HepG2 (cell line): ENCODE measurements around the gene ANKRD40. TPM values are rescaled to one million over a fixed set of nuclear protein-coding genes. Genes with fewer than 3 reads are reported as not detected.

Experiments used
- CAMTA2 ChIP-seq: sonication (generic); formaldehyde crosslinking; IDR thresholded peaks from 2 replicates; pipeline ENCODE4 v1.4.0; 2020; ENCODE audit warnings: mild to moderate bottlenecking, missing genetic modification reagents, borderline replicate concordance
- DNMT3B ChIP-seq: conservative IDR thresholded peaks from 2 replicates; pipeline ENCODE4 v1.6.1; 2016; ENCODE audit warnings: missing biosample characterization, control low read depth
- FOXC1 ChIP-seq: sonication (generic); formaldehyde crosslinking; IDR thresholded peaks from 2 replicates; pipeline ENCODE4 v1.8.0; 2022; ENCODE audit warnings: mild to moderate bottlenecking, missing genetic modification reagents, borderline replicate concordance
- GATAD1 ChIP-seq: IDR thresholded peaks from 2 replicates; pipeline ENCODE4 v1.6.1; 2016; ENCODE audit warnings: missing genetic modification reagents, missing compliant biosample characterization
- GLMP ChIP-seq: sonication (generic); formaldehyde crosslinking; IDR thresholded peaks from 2 replicates; pipeline ENCODE4 v1.9.0; 2021; ENCODE audit warnings: missing genetic modification reagents, mild to moderate bottlenecking, borderline replicate concordance
- PCBP1 ChIP-seq: fragments of 200-400 bp; formaldehyde crosslinking; IDR thresholded peaks from 2 replicates; pipeline ENCODE4 v1.6.1; 2017; ENCODE audit warnings: mild to moderate bottlenecking, low read depth, low read length, borderline replicate concordance
- PHF20 ChIP-seq: sonication (generic); formaldehyde crosslinking; IDR thresholded peaks from 2 replicates; pipeline ENCODE4 v1.5.0; 2020; ENCODE audit warnings: mild to moderate bottlenecking, missing genetic modification reagents
- SRF ChIP-seq: IDR thresholded peaks from 2 replicates; pipeline ENCODE4 v1.6.1; 2011; ENCODE audit warnings: mild to moderate bottlenecking, low read depth, low read length, moderate library complexity
- TEAD3 ChIP-seq: optimal IDR thresholded peaks from 2 replicates; pipeline ENCODE3; 2016; ENCODE audit warnings: borderline replicate concordance
- U2AF1 ChIP-seq: fragments of 200-400 bp; formaldehyde crosslinking; optimal IDR thresholded peaks from 2 replicates; pipeline ENCODE3; 2017; ENCODE audit warnings: mild to moderate bottlenecking, low read depth, low read length
- ZBTB3 ChIP-seq: sonication (generic); formaldehyde crosslinking; IDR thresholded peaks from 2 replicates; pipeline ENCODE4 v1.4.0; 2020; ENCODE audit warnings: low read depth, mild to moderate bottlenecking, moderate library complexity, missing genetic modification reagents, borderline replicate concordance
- ZMYM4 ChIP-seq: sonication (generic); formaldehyde crosslinking; IDR thresholded peaks from 2 replicates; pipeline ENCODE4 v1.8.1; 2023; ENCODE audit warnings: mild to moderate bottlenecking, missing genetic modification reagents
- ZNF570 ChIP-seq: sonication (generic); formaldehyde crosslinking; IDR thresholded peaks from 2 replicates; pipeline ENCODE4 v1.4.0; 2020; ENCODE audit warnings: mild to moderate bottlenecking, missing genetic modification reagents, borderline replicate concordance
- ZNF788 ChIP-seq: sonication (generic); formaldehyde crosslinking; IDR thresholded peaks from 2 replicates; pipeline ENCODE4 v1.5.0; 2020; ENCODE audit warnings: mild to moderate bottlenecking, missing genetic modification reagents, borderline replicate concordance
- ZNF790 ChIP-seq: sonication (generic); formaldehyde crosslinking; IDR thresholded peaks from 2 replicates; pipeline ENCODE4 v1.8.0; 2022; ENCODE audit warnings: missing genetic modification reagents, mild to moderate bottlenecking, borderline replicate concordance
- ZNF800 ChIP-seq: sonication (generic); formaldehyde crosslinking; IDR thresholded peaks from 2 replicates; pipeline ENCODE4 v1.4.0; 2020; ENCODE audit warnings: missing genetic modification reagents
- polyA plus RNA-seq, 8 experiments: library from polyadenylated mRNA; depleted of rRNA in 3 of 8; stranded (reverse) in 7 of 8; unstranded in 1 of 8; fragments of >200 nt; fragmentation: Illumina TruSeq in 4 of 8; extraction: Trizol in 4 of 8; gene quantifications; 2 replicates each; pipeline versions ENCODE4 v1.2.1 to v1.2.3, GENCODE V29; 2011 to 2016; ENCODE audit warnings: low read depth in 4 of 8, missing spikeins in 1 of 8, mixed read lengths in 1 of 8; ENCODE audit not compliant: insufficient read depth in 1 of 8
- total RNA-seq, 5 experiments: library from RNA; depleted of rRNA; stranded (reverse); fragments of >200 nt; fragmentation: Illumina TruSeq; extraction: Trizol; gene quantifications; 2 replicates each; pipeline ENCODE4 v1.2.3, GENCODE V29; 2016; ENCODE audit warnings: low read depth in 1 of 5
- TF ChIP-seq, protein P1 (sequence below): sonication (generic); formaldehyde crosslinking; IDR thresholded peaks from 2 replicates; pipeline ENCODE4 v1.5.1; 2020; ENCODE audit warnings: mild to moderate bottlenecking, missing genetic modification reagents, borderline replicate concordance
- TF ChIP-seq, protein P2 (sequence below): IDR thresholded peaks from 2 replicates; pipeline ENCODE4 v1.6.1; 2012; ENCODE audit warnings: low read depth, low read length, improper control_type of control experiment
- TF ChIP-seq, protein P3 (sequence below): sonication (generic); formaldehyde crosslinking; IDR thresholded peaks from 2 replicates; pipeline ENCODE4 v1.4.0; 2020; ENCODE audit warnings: mild to moderate bottlenecking, low read depth, missing genetic modification reagents

The ANKRD40 gene
- total and polyA plus RNA-seq, 2 of the 13 experiments (the other 11 are each of a cell fraction or from before 2014, with no cell fraction given): 35.0 to 46.4 TPM

DNA sequence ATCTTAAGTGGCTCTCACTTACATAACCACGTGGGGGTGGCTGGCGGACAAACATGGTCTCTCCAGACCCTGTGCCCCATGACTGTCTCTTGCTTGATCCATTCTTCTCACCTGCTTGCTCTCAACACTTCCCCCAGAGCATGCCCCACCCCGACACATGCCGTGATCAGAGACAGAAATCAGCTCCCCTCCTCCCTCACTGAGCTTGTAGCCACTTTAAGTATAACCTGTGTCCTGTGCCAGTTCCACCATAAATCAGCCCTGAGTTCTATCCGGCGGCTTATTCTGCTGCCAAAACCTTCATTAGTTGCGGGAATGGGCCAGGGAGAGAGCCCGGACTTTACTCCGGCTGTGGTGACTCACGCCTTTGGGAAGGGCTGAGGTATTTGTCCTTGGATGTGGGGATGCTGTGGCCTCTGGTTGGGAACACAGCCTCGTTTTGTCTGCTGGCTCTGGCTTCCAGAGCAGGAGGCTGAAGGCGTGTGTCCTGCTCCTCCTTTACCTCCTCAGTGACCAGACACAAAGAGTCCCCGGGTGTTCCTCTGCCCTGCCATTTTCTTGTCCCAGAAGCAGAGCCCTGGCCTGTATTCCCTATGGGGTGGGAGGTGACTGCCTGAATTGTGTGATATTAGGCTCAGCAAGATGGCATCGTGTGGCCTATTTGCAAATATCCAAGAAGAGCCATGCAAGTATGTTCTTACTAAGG, 21.1 kb downstream of the ANKRD40 start (continued):
- TF ChIP-seq ZMYM4 (peak; percentile 65; the same call in 1 of the 2 replicates), ZBTB3 (CRISPR knock-in tag) (peak; percentile 24; the same call in 1 of the 2 replicates), CAMTA2 (CRISPR knock-in tag) (0 out of 2 replicates have a peak, but pooled peaks have one; percentile 4), FOXC1 (CRISPR knock-in tag) (no peak; the same call in 1 of the 2 replicates), GLMP (CRISPR knock-in tag) (no peak), PHF20 (CRISPR knock-in tag) (peak; percentile 41; the same call in 1 of the 2 replicates), ZNF788 (CRISPR knock-in tag) (peak; percentile 62; the same call in 1 of the 2 replicates), SRF (no peak), TEAD3 (peak; percentile 95), PCBP1 (no peak), ZNF790 (no peak), ZNF800 (CRISPR knock-in tag) (peak; percentile 65; the same call in 1 of the 2 replicates), U2AF1 (peak; percentile 81), ZNF570 (no peak), GATAD1 (CRISPR knock-in tag) (peak; percentile 73), DNMT3B (no peak; the same call in 1 of the 2 replicates)
- TF ChIP-seq, protein P1, sequence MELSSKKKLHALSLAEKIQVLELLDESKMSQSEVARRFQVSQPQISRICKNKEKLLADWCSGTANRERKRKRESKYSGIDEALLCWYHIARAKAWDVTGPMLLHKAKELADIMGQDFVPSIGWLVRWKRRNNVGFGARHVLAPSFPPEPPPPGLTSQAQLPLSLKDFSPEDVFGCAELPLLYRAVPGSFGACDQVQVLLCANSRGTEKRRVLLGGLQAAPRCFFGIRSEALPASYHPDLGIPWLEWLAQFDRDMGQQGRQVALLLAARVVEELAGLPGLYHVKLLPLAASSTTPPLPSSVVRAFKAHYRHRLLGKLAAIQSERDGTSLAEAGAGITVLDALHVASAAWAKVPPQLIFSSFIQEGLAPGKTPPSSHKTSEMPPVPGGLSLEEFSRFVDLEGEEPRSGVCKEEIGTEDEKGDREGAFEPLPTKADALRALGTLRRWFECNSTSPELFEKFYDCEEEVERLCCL (CRISPR knock-in tag): 0 out of 2 replicates have a peak, but pooled peaks have one; percentile 19
- TF ChIP-seq, protein P2, sequence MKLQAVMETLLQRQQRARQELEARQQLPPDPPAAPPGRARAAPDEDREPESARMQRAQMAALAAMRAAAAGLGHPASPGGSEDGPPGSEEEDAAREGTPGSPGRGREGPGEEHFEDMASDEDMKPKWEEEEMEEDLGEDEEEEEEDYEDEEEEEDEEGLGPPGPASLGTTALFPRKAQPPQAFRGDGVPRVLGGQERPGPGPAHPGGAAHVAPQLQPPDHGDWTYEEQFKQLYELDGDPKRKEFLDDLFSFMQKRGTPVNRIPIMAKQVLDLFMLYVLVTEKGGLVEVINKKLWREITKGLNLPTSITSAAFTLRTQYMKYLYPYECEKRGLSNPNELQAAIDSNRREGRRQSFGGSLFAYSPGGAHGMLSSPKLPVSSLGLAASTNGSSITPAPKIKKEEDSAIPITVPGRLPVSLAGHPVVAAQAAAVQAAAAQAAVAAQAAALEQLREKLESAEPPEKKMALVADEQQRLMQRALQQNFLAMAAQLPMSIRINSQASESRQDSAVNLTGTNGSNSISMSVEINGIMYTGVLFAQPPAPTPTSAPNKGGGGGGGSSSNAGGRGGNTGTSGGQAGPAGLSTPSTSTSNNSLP: peak; percentile 64
- TF ChIP-seq, protein P3, sequence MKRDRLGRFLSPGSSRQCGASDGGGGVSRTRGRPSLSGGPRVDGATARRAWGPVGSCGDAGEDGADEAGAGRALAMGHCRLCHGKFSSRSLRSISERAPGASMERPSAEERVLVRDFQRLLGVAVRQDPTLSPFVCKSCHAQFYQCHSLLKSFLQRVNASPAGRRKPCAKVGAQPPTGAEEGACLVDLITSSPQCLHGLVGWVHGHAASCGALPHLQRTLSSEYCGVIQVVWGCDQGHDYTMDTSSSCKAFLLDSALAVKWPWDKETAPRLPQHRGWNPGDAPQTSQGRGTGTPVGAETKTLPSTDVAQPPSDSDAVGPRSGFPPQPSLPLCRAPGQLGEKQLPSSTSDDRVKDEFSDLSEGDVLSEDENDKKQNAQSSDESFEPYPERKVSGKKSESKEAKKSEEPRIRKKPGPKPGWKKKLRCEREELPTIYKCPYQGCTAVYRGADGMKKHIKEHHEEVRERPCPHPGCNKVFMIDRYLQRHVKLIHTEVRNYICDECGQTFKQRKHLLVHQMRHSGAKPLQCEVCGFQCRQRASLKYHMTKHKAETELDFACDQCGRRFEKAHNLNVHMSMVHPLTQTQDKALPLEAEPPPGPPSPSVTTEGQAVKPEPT: 0 out of 2 replicates have a peak, but pooled peaks have one; percentile 34
